ENCODE results near the gene PACS2.

DNA sequence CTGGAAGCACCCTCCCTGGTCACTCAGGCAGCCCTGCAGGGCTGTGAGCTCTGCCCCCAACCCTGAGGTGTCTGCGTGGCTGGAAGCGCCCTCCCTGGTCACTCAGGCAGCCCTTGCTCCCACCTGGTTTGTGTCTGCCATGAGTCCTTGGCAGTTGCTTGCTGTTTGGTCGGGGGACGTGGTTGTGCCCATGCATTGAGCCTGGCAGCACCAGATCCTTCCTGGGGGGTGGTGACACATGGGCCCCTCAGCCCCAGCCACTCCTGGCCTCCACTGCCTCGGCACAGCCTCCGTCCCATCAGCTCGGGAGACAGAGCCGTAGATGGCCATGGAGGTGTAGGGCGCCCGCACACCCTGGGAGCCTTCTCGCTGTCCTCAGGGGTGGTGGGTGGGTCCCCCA is 124.6 kb downstream of the PACS2 start:
- TF ChIP-seq POLR2A (IDR thresholded peaks at IDR 0.05), result no peak
- TF ChIP-seq, protein P1, sequence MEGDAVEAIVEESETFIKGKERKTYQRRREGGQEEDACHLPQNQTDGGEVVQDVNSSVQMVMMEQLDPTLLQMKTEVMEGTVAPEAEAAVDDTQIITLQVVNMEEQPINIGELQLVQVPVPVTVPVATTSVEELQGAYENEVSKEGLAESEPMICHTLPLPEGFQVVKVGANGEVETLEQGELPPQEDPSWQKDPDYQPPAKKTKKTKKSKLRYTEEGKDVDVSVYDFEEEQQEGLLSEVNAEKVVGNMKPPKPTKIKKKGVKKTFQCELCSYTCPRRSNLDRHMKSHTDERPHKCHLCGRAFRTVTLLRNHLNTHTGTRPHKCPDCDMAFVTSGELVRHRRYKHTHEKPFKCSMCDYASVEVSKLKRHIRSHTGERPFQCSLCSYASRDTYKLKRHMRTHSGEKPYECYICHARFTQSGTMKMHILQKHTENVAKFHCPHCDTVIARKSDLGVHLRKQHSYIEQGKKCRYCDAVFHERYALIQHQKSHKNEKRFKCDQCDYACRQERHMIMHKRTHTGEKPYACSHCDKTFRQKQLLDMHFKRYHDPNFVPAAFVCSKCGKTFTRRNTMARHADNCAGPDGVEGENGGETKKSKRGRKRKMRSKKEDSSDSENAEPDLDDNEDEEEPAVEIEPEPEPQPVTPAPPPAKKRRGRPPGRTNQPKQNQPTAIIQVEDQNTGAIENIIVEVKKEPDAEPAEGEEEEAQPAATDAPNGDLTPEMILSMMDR (IDR thresholded peaks at IDR 0.05), result no peak
- no peak for TF ChIP-seq EP300 (IDR thresholded peaks at IDR 0.05)
- no peak for TF ChIP-seq POLR2AphosphoS5 (IDR thresholded peaks at IDR 0.05)
